Measurements from ENCODE around the gene MECP2.
A peak's percentile ranks its signal among the peaks of the same experiment; 100 is the strongest.
"Not testable (repeated sequence)": the region's sequence is repeated elsewhere in the genome, so short reads cannot be mapped to it uniquely, and the experiment has no call there.

MECP2 gene

GRCh38 chrX:154097589-154098541 lies at the start of gene MECP2:
Gene MECP2, minus strand, starts transcription at chrX:154097717.
- peak; percentile 53 to 81 for DNase-seq

GRCh38 chrX:154144010-154144409 lies 46.5 kb upstream of the MECP2 start, which contains the start of gene OPN1LW:
Gene OPN1LW, plus strand, starts transcription at chrX:154144243. Its CDS starts 41 bp downstream, at chrX:154144284.
- DNase-seq = not testable (repeated sequence)

DNA sequence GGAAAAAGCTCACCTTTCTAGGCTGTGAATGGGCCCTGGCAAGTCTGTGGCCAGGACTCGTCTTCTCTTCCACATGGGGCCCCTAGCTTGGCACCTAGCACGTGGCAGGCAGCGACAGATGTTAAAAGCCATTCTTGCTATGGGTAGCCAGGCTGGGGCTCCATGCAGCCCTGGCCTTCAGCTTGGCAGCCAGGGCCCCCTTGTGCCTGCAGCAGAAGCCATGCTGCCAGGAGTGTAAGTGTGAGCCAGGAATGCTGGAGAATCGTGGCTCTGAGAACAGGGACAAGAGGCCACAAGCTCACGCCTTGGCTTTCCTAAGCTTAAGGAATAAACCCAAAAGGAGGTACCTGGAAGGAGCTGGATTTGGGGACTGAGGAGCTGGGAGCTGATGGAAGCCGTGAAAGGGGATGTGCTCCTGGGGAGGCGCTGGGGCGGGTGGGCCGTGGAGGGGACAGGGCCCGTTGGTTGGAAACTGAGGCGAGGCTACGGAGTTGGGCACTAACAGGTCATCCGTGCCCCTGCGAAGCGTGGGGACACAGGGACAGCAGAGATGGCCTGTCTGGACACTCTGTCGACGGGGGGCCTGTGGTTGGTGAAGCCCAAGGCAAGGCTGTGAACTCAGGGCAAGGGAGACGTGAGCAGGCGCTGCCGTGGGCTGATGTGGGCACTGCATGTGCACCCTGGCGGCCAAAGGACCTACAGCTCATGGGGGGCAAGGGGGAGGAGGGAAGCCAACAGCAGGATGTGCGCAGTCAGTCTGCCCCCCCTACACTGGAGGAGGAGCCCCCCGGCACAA lies 45.6 kb upstream of the MECP2 start:
- no peak for DNase-seq

DNA sequence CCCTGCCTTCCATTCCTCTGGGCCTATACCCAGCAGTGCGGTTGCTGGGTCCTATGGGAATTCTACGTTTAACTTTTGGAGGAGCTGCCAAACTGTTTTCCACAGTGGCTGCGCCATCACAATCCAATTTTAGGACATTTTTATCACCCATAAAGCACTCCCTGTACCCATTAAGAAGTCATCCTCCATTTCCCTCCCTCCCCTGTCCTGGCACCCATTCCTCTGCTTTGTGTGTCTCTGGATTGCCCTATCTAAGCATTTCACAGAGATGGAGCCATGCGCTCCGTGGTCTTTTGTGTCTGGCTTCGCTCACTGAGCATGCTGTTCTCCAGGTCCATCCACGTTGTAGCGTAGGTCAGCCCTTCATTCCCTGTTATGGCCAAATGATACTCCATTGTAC lies 44.9 kb upstream of the MECP2 start:
- no peak for DNase-seq

GRCh38 chrX:154140742-154141141 lies 43.2 kb upstream of the MECP2 start:
- no peak for DNase-seq

DNA sequence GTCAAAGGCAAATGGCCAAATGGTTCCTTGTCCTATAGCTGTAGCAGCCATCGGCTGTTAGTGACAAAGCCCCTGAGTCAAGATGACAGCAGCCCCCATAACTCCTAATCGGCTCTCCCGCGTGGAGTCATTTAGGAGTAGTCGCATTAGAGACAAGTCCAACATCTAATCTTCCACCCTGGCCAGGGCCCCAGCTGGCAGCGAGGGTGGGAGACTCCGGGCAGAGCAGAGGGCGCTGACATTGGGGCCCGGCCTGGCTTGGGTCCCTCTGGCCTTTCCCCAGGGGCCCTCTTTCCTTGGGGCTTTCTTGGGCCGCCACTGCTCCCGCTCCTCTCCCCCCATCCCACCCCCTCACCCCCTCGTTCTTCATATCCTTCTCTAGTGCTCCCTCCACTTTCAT lies 42.7 kb upstream of the MECP2 start:
- DNase-seq = no peak

DNA sequence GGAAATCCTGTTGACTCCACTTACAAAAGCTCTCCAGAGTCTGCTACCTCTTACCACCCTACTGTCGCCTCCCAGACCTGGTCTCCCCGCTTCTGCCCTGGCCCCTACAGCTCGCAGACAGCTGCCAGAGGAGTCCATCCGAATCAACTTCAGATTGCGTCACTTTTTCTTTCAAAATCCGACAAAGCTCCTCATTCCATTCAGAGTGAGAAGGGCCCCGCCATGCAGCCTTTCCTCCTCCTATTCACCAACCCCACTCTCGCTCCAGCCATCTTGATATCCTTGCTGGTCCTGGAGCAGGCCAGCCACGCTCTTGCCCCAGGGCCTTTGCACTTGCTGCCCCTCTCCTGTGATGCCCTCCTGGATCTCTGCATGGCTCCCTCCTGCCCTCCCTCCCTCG lies 41.3 kb upstream of the MECP2 start:
- no peak for DNase-seq

- peak; percentile 1 to 15 for DNase-seq
Observed at GRCh38 chrX:154136627-154137161, 39.2 kb upstream of the MECP2 start.

GRCh38 chrX:154135458-154136229 lies 38.1 kb upstream of the MECP2 start:
- DNase-seq = no peak

- no peak for DNase-seq
Observed at GRCh38 chrX:154132366-154132765, 34.8 kb upstream of the MECP2 start.

DNA sequence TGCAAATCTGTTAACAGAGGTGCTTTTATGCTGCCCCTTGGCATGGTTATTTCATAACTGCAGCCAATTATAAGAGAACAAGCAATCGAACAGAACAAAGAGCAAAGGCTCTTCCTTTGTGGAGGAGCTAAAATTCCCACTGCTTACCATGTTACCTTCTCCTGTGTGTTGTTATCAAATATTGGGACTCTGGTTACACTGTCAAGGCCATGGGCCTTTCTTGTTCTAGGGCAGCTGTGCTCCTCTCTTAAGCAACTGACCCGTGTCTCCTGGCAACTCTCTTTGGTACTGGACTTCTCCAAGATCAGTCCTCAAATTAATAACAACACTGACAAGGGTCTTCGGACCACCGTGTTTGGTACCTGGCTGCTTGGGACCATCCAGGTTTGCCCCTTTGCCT lies 34.4 kb upstream of the MECP2 start:
- DNase-seq = no peak

GRCh38 chrX:154126101-154126500 lies 28.6 kb upstream of the MECP2 start:
- no peak for DNase-seq

DNA sequence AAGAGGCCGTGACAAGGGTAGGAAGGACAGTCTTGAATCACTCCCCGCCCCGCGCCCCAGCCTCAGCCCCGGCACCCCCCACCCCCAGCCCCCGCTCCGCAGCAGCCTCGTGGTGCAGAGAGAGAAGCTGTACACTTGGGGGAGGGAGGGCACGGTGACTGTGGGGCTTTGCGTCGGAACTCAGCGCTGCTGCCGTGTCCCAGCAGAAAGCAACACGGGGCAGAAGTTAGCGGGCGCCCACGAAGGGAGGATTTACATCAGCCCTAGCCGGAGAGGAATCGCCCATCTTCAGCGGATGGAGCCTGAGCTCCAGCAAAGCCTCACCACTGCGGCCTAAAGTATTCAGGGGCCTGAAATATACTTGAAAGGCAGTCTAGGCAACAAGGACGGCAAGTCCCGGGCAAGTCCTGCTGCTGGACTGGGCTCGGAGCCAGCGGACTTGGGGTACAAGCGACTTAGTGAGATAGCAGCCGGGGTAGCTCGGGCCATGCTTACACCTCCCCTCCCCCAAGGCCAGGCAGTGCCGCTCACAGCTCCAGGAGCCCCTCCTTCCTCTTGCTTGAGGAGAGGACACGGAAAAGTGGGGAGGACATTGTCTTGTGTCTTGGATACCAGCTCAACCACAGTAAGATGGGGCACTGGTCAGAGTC lies 28.0 kb upstream of the MECP2 start:
- DNase-seq = no peak

- no peak for DNase-seq
Observed at GRCh38 chrX:154123241-154124219, 26.0 kb upstream of the MECP2 start.

- DNase-seq = no peak
Observed at GRCh38 chrX:154121961-154122360, 24.4 kb upstream of the MECP2 start.

DNA sequence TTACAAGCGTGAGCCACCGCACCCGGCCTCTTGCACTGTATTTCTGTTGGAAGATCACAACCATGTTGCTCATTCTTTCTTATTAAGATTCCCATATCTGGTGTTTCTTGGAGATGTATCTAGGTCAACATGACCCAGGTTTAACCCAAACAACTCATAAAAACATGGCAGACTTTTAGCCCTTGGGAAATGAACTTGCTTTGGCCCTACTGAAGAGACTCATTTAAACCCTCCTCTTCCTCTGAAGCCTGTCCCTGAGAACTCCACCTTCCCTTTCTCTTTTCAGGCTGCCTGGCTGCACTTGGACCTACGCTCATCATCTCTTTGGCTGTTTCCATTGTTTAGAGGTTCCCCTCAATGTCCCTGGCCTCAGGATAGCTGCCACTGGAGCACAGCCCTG lies 23.7 kb upstream of the MECP2 start:
- DNase-seq = no peak

DNA sequence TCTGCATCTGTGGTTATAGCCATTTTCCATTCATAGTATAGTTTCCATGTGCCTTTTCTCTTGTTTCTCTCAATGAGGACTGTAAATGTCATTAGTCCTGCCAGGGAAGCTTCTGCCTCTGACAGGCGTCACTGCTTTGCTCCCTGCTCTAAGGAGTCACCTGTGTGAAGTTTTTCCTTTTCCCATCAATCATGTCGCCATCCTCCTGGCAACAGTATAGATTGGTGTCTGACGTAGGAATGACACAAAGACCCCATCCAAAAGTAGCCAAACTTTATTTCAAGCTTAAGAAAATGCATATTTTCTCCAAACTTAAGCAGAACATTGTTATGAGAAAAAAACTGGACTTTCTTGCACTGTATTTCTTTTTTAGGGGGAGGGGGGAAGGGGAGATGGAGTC lies 23.1 kb upstream of the MECP2 start:
- no peak for DNase-seq

GRCh38 chrX:154117566-154117965 lies 20.0 kb upstream of the MECP2 start:
- DNase-seq = no peak

- DNase-seq = no peak
Observed at GRCh38 chrX:154116426-154117211, 19.1 kb upstream of the MECP2 start.

DNA sequence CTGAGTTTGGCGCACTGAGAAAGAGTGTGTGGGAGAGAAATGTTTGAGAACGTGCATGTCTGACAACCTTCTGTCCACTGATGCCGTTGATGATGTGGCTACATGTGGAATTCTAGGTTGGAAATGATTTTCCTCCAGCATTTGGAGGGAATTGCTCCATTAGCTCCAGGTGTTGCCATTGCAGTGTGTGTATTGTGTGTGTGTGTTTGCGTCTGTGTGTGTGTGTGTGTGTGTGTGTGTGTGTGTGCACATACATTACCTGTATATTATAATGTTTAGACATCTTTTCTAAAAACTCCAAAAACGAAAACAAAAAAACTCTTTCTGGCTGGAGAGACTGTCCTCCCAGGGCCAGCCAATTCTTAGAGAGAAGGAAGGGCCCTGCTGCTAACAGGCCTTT lies 18.2 kb upstream of the MECP2 start:
- DNase-seq = no peak
